ENCODE results near the gene DCST2. TPM values are rescaled to one million over a fixed set of nuclear protein-coding genes. Genes with fewer than 3 reads are reported as not detected.

Gene DCST2
- total and polyA plus RNA-seq, 10 of the 15 experiments (the other 5 are each of a cell fraction or from before 2014, with no cell fraction given), result 0.33 to 0.41 (median 0.36) TPM; not detected in 7

- DNase-seq (ENCODE audit: low read depth, low spot score), result no peak
- no peak for TF ChIP-seq STAT1 (conservative IDR thresholded peaks at IDR 0.05)
- no peak for TF ChIP-seq NR2C2 (IDR thresholded peaks at IDR 0.05; ENCODE audit: borderline replicate concordance, control insufficient read depth, insufficient read length, low read depth)
- TF ChIP-seq SIN3A (IDR thresholded peaks at IDR 0.05; ENCODE audit: low read depth, low read length), result no peak
- TF ChIP-seq PML (IDR thresholded peaks at IDR 0.05; ENCODE audit: low read length), result no peak
- TF ChIP-seq ZSCAN29 (IDR thresholded peaks at IDR 0.05), result no peak
- no peak for TF ChIP-seq ZBED1 (IDR thresholded peaks at IDR 0.05; ENCODE audit: borderline replicate concordance)
- TF ChIP-seq SPI1 (IDR thresholded peaks at IDR 0.05; ENCODE audit: borderline replicate concordance, insufficient read depth, low read depth, low read length), result no peak
- Histone ChIP-seq H3K79me2 (ENCODE audit: control insufficient read depth, insufficient read depth, low read length) (no peaks in the 10 kb centered on the region; the same call in 1 of the 2 replicates), H3K27me3 (replicated peaks in 1 of 2; ENCODE audit: control insufficient read depth in 2 of 2, insufficient read depth in 2 of 2, low read length in 1 of 2) (no peaks in the 10 kb centered on the region; a peak in 1 of 4 replicates), H3K4me2 (ENCODE audit: control insufficient read depth, insufficient read depth) (no peak overlapping the region), H4K20me1 (ENCODE audit: control insufficient read depth, insufficient read depth) (no peaks in the 10 kb centered on the region), H3K4me1 (ENCODE audit: control insufficient read depth, insufficient read depth, low read length) (peaks cover 8% of the 10 kb centered on the region), H3K4me3 (no peak overlapping the region), H3K27ac (ENCODE audit: control insufficient read depth, insufficient read depth) (no peak overlapping the region), H3K36me3 (ENCODE audit: control insufficient read depth in 2 of 2, insufficient read depth in 2 of 2, low read length in 1 of 2) (no peaks in the 10 kb centered on the region), H3K9me3 (replicated peaks; ENCODE audit: control insufficient read depth, insufficient read depth, low read length) (no peaks in the 10 kb centered on the region), H3K9ac (ENCODE audit: control insufficient read depth, insufficient read depth, low read length) (no peak overlapping the region), H2AFZ (ENCODE audit: control insufficient read depth, low read depth, low read length) (no peak overlapping the region)
- no peak for ATAC-seq
- in situ Hi-C loops (cut with MboI), result no loop called here
- POLR2A ChIA-PET, result interaction anchor here (0.5 to 1.6 kb wide), 3 partner anchors 12 to 32 kb away, joined by 3 to 5 read pairs (median 3); no protein-coding TSS in a partner anchor
- intact Hi-C loops (cut with micrococcal nuclease; ENCODE audit: unreplicated experiment), result no loop called here
- WGBS (ENCODE audit: insufficient coverage, insufficient replicate concordance, low lambda C conversion rate, missing lambda C conversion rate), result 50% methylated on average over 8 of the region's 8 CpGs
- RAD21 ChIA-PET (ENCODE audit: unreplicated experiment), result interaction anchor here (1.6 kb wide), 1 partner anchor 22 kb away, joined by 5 read pairs; no protein-coding TSS in a partner anchor
- BruUV-seq (replicated peaks), result no TSS peak
- SMC1A ChIA-PET (ENCODE audit: uncharacterized antibody, unreplicated experiment), result interaction anchor here (0.7 to 0.9 kb wide), 2 partner anchors 28 to 61 kb away, joined by 3 to 4 read pairs; partner anchors contain the start of genes ADAM15 and PYGO2
- CTCF ChIA-PET, result interaction anchor here (0.7 to 2.8 kb wide), 6 partner anchors 28 to 171 kb away, joined by 3 to 9 read pairs (median 3); partner anchors contain the start of gene ADAM15
- FAIRE-seq, result no peak
These were observed 11.2 kb downstream of the DCST2 start for GRCh38 chr1:155022136-155022926.
